Neural progenitor cell (in vitro differentiated cells): ENCODE results near the gene CDK4. TPM values are rescaled to one million over a fixed set of nuclear protein-coding genes. Genes with fewer than 3 reads are reported as not detected.

Experiments used
- DNase-seq: peaks from one replicate; pipeline ENCODE4 v3.0.0-alpha.2; 2016; ENCODE audit warnings: low spot score
- H2AFZ ChIP-seq: fragments of 200-600 bp; sonication (generic); replicated peaks from 2 replicates; pipeline ENCODE4 v1.6.1; 2016; ENCODE audit warnings: antibody characterized with exemption
- H3F3A ChIP-seq: fragments of 200-600 bp; sonication (generic); 2 replicates; pipeline ENCODE4 v1.6.1; 2016; ENCODE audit warnings: antibody characterized with exemption, low read depth
- H3K27ac ChIP-seq: fragments of 200-600 bp; sonication (generic); 2 replicates; pipeline ENCODE4 v1.5.1; 2016; ENCODE audit warnings: mild to moderate bottlenecking
- H3K27me3 ChIP-seq: fragments of 200-600 bp; sonication (generic); 2 replicates; pipeline ENCODE4 v1.6.1; 2016; ENCODE audit warnings: mild to moderate bottlenecking, moderate library complexity
- H3K36me3 ChIP-seq: fragments of 200-600 bp; sonication (generic); 2 replicates; pipeline ENCODE4 v1.5.1; 2016
- H3K4me1 ChIP-seq: fragments of 200-600 bp; sonication (generic); 2 replicates; pipeline ENCODE4 v1.6.1; 2016; ENCODE audit warnings: mixed run types
- H3K4me2 ChIP-seq: fragments of 200-600 bp; sonication (generic); 2 replicates; pipeline ENCODE4 v1.6.1; 2016
- H3K4me3 ChIP-seq: fragments of 200-600 bp; sonication (generic); 2 replicates; pipeline ENCODE4 v1.5.1; 2016
- H3K79me2 ChIP-seq: fragments of 200-600 bp; sonication (generic); 2 replicates; pipeline ENCODE4 v1.6.1; 2016; ENCODE audit warnings: low read depth
- H3K9ac ChIP-seq: fragments of 200-600 bp; sonication (generic); 2 replicates; pipeline ENCODE4 v1.6.1; 2016
- H3K9me3 ChIP-seq: fragments of 200-600 bp; sonication (generic); 2 replicates; pipeline ENCODE4 v1.5.1; 2016; ENCODE audit warnings: low read depth
- H4K20me1 ChIP-seq: fragments of 200-600 bp; sonication (generic); 2 replicates; pipeline ENCODE4 v1.6.1; 2016; ENCODE audit warnings: low read depth
- H3K27ac Mint-ChIP-seq: 3 replicates; pipeline ENCODE4 v1.8.0; 2021; ENCODE audit warnings: mixed read lengths
- H3K27me3 Mint-ChIP-seq: 2 replicates; pipeline ENCODE4 v1.8.0; 2022; ENCODE audit warnings: low read depth, mild to moderate bottlenecking, inconsistent platforms, moderate library complexity, mixed read lengths; ENCODE audit not compliant: insufficient read depth
- H3K36me3 Mint-ChIP-seq: 3 replicates; pipeline ENCODE4 v1.8.0; 2021; ENCODE audit warnings: mixed read lengths
- H3K4me1 Mint-ChIP-seq: 3 replicates; pipeline ENCODE4 v1.8.0; 2021; ENCODE audit warnings: mixed read lengths
- H3K4me3 Mint-ChIP-seq: 3 replicates; pipeline ENCODE4 v1.8.0; 2021; ENCODE audit warnings: mild to moderate bottlenecking, moderate library complexity, mixed read lengths
- H3K9me3 Mint-ChIP-seq: 3 replicates; pipeline ENCODE4 v1.8.0; 2020; ENCODE audit warnings: mixed read lengths
- CTCF ChIP-seq: fragments of 200-600 bp; sonication (generic); IDR thresholded peaks from 2 replicates; pipeline ENCODE4 v1.5.1; 2017; ENCODE audit warnings: antibody characterized with exemption, mild to moderate bottlenecking
- EZH2 ChIP-seq: fragments of 200-600 bp; sonication (generic); IDR thresholded peaks from 2 replicates; pipeline ENCODE4 v1.6.1; 2017; ENCODE audit warnings: antibody characterized with exemption, mild to moderate bottlenecking, moderate library complexity
- EZH2phosphoT487 ChIP-seq: fragments of 200-600 bp; sonication (generic); IDR thresholded peaks from 2 replicates; pipeline ENCODE4 v1.6.1; 2017; ENCODE audit warnings: antibody characterized with exemption
- total RNA-seq: library from RNA; depleted of rRNA; stranded (reverse); fragments of >200 nt; gene quantifications from 2 replicates; pipeline ENCODE4 v1.2.3, GENCODE V29; 2015; ENCODE audit warnings: low replicate concordance

CDK4 gene
- total RNA-seq, 1 donor from 2014 or later = 169 TPM

GRCh38 chr12:57713209-57713608, 38.9 kb downstream of the CDK4 start:
- TF ChIP-seq EZH2phosphoT487 (no peak), CTCF (no peak), EZH2 (no peak)
- H3K27ac ChIP-seq = no peak overlapping the region
- no peaks in the 10 kb centered on the region for H3K9me3 Mint-ChIP-seq
- H3K4me3 Mint-ChIP-seq = no peak overlapping the region
- no peaks in the 10 kb centered on the region for H3K36me3 ChIP-seq
- no peak overlapping the region for H3K4me3 ChIP-seq
- H3K27ac Mint-ChIP-seq = no peak overlapping the region
- no peak overlapping the region for H3K9ac ChIP-seq
- H3K9me3 ChIP-seq = no peaks in the 10 kb centered on the region
- H3K27me3 ChIP-seq = no peaks in the 10 kb centered on the region
- no peaks in the 10 kb centered on the region for H3K4me1 ChIP-seq
- no peak overlapping the region for H2AFZ ChIP-seq
- H3K79me2 ChIP-seq = no peaks in the 10 kb centered on the region
- H3F3A ChIP-seq = peaks cover 6% of the 10 kb centered on the region
- no peak for DNase-seq
- peak overlapping the region; percentile 11 for H3K4me2 ChIP-seq
- H3K4me1 Mint-ChIP-seq = no peaks in the 10 kb centered on the region
- peaks cover 10% of the 10 kb centered on the region for H3K36me3 Mint-ChIP-seq
- no peaks in the 10 kb centered on the region for H4K20me1 ChIP-seq
- H3K27me3 Mint-ChIP-seq = peaks cover 2% of the 10 kb centered on the region

GRCh38 chr12:57712701-57713100, 39.4 kb downstream of the CDK4 start:
- H3K27me3 ChIP-seq = no peaks in the 10 kb centered on the region
- peaks cover 6% of the 10 kb centered on the region for H3F3A ChIP-seq
- no peaks in the 10 kb centered on the region for H3K9me3 ChIP-seq
- no peaks in the 10 kb centered on the region for H4K20me1 ChIP-seq
- Mint-ChIP-seq H3K27me3 (peaks cover 2% of the 10 kb centered on the region), H3K4me1 (no peaks in the 10 kb centered on the region), H3K4me3 (no peak overlapping the region), H3K9me3 (no peaks in the 10 kb centered on the region), H3K27ac (no peak overlapping the region), H3K36me3 (peaks cover 10% of the 10 kb centered on the region)
- no peak overlapping the region for H3K27ac ChIP-seq
- H2AFZ ChIP-seq = no peak overlapping the region
- no peaks in the 10 kb centered on the region for H3K36me3 ChIP-seq
- no peaks in the 10 kb centered on the region for H3K79me2 ChIP-seq
- DNase-seq = peak; percentile 16
- H3K9ac ChIP-seq = no peak overlapping the region
- H3K4me2 ChIP-seq = peak overlapping the region; percentile 11
- H3K4me3 ChIP-seq = no peak overlapping the region
- TF ChIP-seq EZH2 = no peak
- TF ChIP-seq CTCF = no peak
- TF ChIP-seq EZH2phosphoT487 = no peak
- H3K4me1 ChIP-seq = no peaks in the 10 kb centered on the region

GRCh38 chr12:57708296-57708695, 43.8 kb downstream of the CDK4 start:
- no peaks in the 10 kb centered on the region for H3K4me1 Mint-ChIP-seq
- Histone ChIP-seq H3K79me2 (no peaks in the 10 kb centered on the region), H3F3A (peaks cover 6% of the 10 kb centered on the region), H3K4me3 (no peak overlapping the region), H2AFZ (no peak overlapping the region), H4K20me1 (no peaks in the 10 kb centered on the region), H3K4me2 (no peak overlapping the region), H3K9me3 (no peaks in the 10 kb centered on the region), H3K36me3 (peaks cover 4% of the 10 kb centered on the region), H3K4me1 (no peaks in the 10 kb centered on the region), H3K27ac (no peak overlapping the region), H3K9ac (no peak overlapping the region), H3K27me3 (no peaks in the 10 kb centered on the region)
- no peaks in the 10 kb centered on the region for H3K9me3 Mint-ChIP-seq
- no peaks in the 10 kb centered on the region for H3K27me3 Mint-ChIP-seq
- DNase-seq = no peak
- TF ChIP-seq CTCF (no peak), EZH2 (no peak), EZH2phosphoT487 (no peak)
- H3K27ac Mint-ChIP-seq = no peak overlapping the region
- H3K4me3 Mint-ChIP-seq = no peak overlapping the region
- H3K36me3 Mint-ChIP-seq = peaks cover 18% of the 10 kb centered on the region
